WTC11 (cell line): Measurements from ENCODE around the gene CROCC2. TPM values are rescaled to one million over a fixed set of nuclear protein-coding genes. Genes with fewer than 3 reads are reported as not detected.

Source experiments
- ATAC-seq: fragments of 200-7000 bp; cut with Tn5 transposase; 2 replicates; pipeline ENCODE4 v1.10.0; 2021; ENCODE audit warnings: mild to moderate bottlenecking, moderate library complexity
- CTCF ChIA-PET: fragments of 300-600 bp; sonication (Branson Sonifier 250); formaldehyde crosslinking; loops from one replicate; lab custom pipeline; 2021; ENCODE audit warnings: antibody characterized with exemption; lab: Charles Lee
- POLR2A ChIA-PET: fragments of 350-600 bp; sonication (Branson Sonifier 250); formaldehyde crosslinking; loops from one replicate; lab custom pipeline; 2021; ENCODE audit warnings: antibody characterized with exemption; lab: Charles Lee
- DNase-seq: peaks from one replicate; pipeline ENCODE4 v3.0.0; 2021; ENCODE audit warnings: low spot score
- H3K27ac Mint-ChIP-seq: 2 replicates; pipeline ENCODE4 v1.8.0; 2021; ENCODE audit warnings: mixed read lengths
- H3K27me3 Mint-ChIP-seq: 2 replicates; pipeline ENCODE4 v1.8.0; 2021; ENCODE audit warnings: low read depth, mild to moderate bottlenecking, moderate library complexity, mixed read lengths
- H3K36me3 Mint-ChIP-seq: 2 replicates; pipeline ENCODE4 v1.8.0; 2021; ENCODE audit warnings: mixed read lengths
- H3K4me1 Mint-ChIP-seq: 2 replicates; pipeline ENCODE4 v1.8.0; 2022; ENCODE audit warnings: mixed read lengths
- H3K4me3 Mint-ChIP-seq: 2 replicates; pipeline ENCODE4 v1.8.0; 2021; ENCODE audit warnings: mild to moderate bottlenecking, moderate library complexity, mixed read lengths
- H3K9me3 Mint-ChIP-seq: 2 replicates; pipeline ENCODE4 v1.8.0; 2021; ENCODE audit warnings: mixed read lengths
- ARID4B ChIP-seq: sonication (generic); formaldehyde crosslinking; IDR thresholded peaks from 2 replicates; pipeline ENCODE4 v1.8.0; 2023; ENCODE audit warnings: missing genetic modification reagents, mild to moderate bottlenecking, borderline replicate concordance
- ATF2 ChIP-seq: sonication (generic); formaldehyde crosslinking; IDR thresholded peaks from 2 replicates; pipeline ENCODE4 v1.8.1; 2022; ENCODE audit warnings: low read depth, missing genetic modification reagents, borderline replicate concordance
- ATF3 ChIP-seq: sonication (generic); formaldehyde crosslinking; conservative IDR thresholded peaks from 2 replicates; pipeline ENCODE4 v1.8.1; 2022; ENCODE audit warnings: mild to moderate bottlenecking, missing genetic modification reagents
- ATF6 ChIP-seq: sonication (generic); formaldehyde crosslinking; IDR thresholded peaks from 2 replicates; pipeline ENCODE4 v1.8.1; 2023; ENCODE audit warnings: mild to moderate bottlenecking, missing genetic modification reagents
- CBFB ChIP-seq: sonication (generic); formaldehyde crosslinking; IDR thresholded peaks from 2 replicates; pipeline ENCODE4 v1.8.1; 2022; ENCODE audit warnings: mild to moderate bottlenecking, low read depth, missing genetic modification reagents
- CDX4 ChIP-seq: fragments of 250-450 bp; sonication (Bioruptor Pico); IDR thresholded peaks from 2 replicates; pipeline ENCODE4 v1.9.0; 2021; ENCODE audit warnings: moderate library complexity, mild to moderate bottlenecking, inconsistent platforms, borderline replicate concordance
- CREM ChIP-seq: sonication (generic); formaldehyde crosslinking; IDR thresholded peaks from 2 replicates; pipeline ENCODE4 v1.8.1; 2022; ENCODE audit warnings: mild to moderate bottlenecking, missing genetic modification reagents, moderate library complexity
- E2F4 ChIP-seq: sonication (generic); formaldehyde crosslinking; IDR thresholded peaks from 2 replicates; pipeline ENCODE4 v1.8.1; 2022; ENCODE audit warnings: low read depth, mild to moderate bottlenecking, moderate library complexity, missing genetic modification reagents, borderline replicate concordance
- FOXP4 ChIP-seq: sonication (generic); formaldehyde crosslinking; IDR thresholded peaks from 2 replicates; pipeline ENCODE4 v1.8.0; 2022; ENCODE audit warnings: mild to moderate bottlenecking, missing genetic modification reagents
- GABPB1 ChIP-seq: sonication (generic); formaldehyde crosslinking; IDR thresholded peaks from 2 replicates; pipeline ENCODE4 v1.8.1; 2023; ENCODE audit warnings: mild to moderate bottlenecking, missing genetic modification reagents
- ZNF138 ChIP-seq: sonication (generic); formaldehyde crosslinking; conservative IDR thresholded peaks from 2 replicates; pipeline ENCODE4 v1.8.1; 2022; ENCODE audit warnings: mild to moderate bottlenecking, moderate library complexity, missing genetic modification reagents
- total RNA-seq: library from RNA; stranded (reverse); gene quantifications from 3 replicates; pipeline ENCODE4 v1.2.3, GENCODE V29; 2021

Gene CROCC2
- total RNA-seq, 1 experiment from 2014 or later = not detected

- no peak for TF ChIP-seq ATF3 (CRISPR knock-in tag)
Observed at GRCh38 chr2:240967681-240968621, 61.8 kb downstream of the CROCC2 start (continued).

- H3K27me3 Mint-ChIP-seq = no peaks in the 10 kb centered on the region
- H3K9me3 Mint-ChIP-seq = no peaks in the 10 kb centered on the region
- CTCF ChIA-PET = interaction anchor here (0.7 to 2.0 kb wide), 2 partner anchors 14 to 54 kb away, joined by 3 to 4 read pairs; no protein-coding TSS in a partner anchor
- peak; percentile 78 for ATAC-seq
- H3K27ac Mint-ChIP-seq = no peak overlapping the region
- H3K4me3 Mint-ChIP-seq = no peak overlapping the region
- TF ChIP-seq ATF2 (CRISPR knock-in tag) (no peak), ARID4B (no peak), ATF6 (CRISPR knock-in tag) (no peak), ZNF138 (CRISPR knock-in tag) (no peak), CBFB (CRISPR knock-in tag) (no peak), CREM (CRISPR knock-in tag) (no peak), GABPB1 (CRISPR knock-in tag) (no peak)
- TF ChIP-seq, all 79 proteins: peak for 0
- no peak for DNase-seq
- no peaks in the 10 kb centered on the region for H3K4me1 Mint-ChIP-seq
- no peaks in the 10 kb centered on the region for H3K36me3 Mint-ChIP-seq
- POLR2A ChIA-PET = no interaction called here
Observed at GRCh38 chr2:240968731-240969624, 62.8 kb downstream of the CROCC2 start.

- ATAC-seq = no peak
- no peak overlapping the region for H3K4me3 Mint-ChIP-seq
- H3K9me3 Mint-ChIP-seq = no peaks in the 10 kb centered on the region
- ChIA-PET POLR2A (no interaction called here), CTCF (interaction anchor here (1.0 kb wide), 1 partner anchor 13 kb away, joined by 4 read pairs; no protein-coding TSS in a partner anchor)
- H3K27ac Mint-ChIP-seq = no peak overlapping the region
- no peaks in the 10 kb centered on the region for H3K36me3 Mint-ChIP-seq
- no peaks in the 10 kb centered on the region for H3K27me3 Mint-ChIP-seq
- H3K4me1 Mint-ChIP-seq = no peaks in the 10 kb centered on the region
- no peak for DNase-seq
- TF ChIP-seq FOXP4 (CRISPR knock-in tag) (no peak), CDX4 (no peak), E2F4 (CRISPR knock-in tag) (no peak)
- TF ChIP-seq, all 79 proteins: peak for 0
Observed at GRCh38 chr2:240970104-240970503, 64.0 kb downstream of the CROCC2 start.
